C1 segment of cervical spinal cord (tissue), 14 donors: ENCODE results near the gene OPCML.

Source experiments
- DNase-seq, 14 donors: peaks; one replicate each; lab custom pipeline; 2025; lab: John Stamatoyannopoulos, UW

The OPCML gene

DNA sequence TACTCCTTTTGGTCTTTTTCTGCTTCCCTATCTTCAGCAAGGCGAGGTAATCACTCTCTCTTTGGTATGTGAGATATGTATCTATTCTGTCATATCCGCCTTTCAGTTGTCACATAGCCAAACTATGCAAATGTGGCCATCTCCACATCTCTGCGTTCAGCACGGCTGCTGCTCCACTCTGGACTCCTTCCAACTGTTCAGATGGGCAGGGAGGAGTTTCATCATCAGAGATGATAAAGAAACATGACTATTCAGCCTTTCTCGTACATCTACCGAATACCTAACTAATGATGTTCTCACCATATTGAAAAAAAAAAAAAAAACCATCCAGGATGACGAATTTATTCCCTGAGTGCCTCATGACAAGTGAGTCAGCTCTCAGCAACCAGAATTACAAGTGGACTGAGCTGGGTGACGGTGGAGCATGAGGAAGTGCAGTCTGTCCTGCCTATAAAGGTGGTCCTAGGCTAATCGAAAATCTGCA, 899.6 kb downstream of the OPCML start:
- peak in 1 of 14 donors; percentile 63 for DNase-seq

DNA sequence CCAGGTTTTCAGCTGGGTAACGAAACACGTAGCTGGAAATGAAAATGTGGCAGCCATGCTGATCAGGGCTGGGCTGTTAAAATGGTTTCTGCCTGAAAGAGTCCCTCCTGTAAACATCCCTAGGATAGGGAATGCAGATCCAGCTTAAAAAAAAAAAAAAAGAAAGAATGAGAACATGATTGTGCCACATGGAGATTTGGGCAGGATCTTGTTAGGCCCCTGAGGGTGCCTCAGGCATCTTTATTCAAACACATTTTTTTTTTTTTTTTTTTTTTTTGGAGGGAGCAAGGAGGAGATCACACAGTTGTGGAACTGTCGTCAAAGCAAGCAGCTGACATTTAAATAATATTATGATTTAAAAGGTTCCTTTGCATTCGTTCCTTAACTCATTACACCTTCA, 900.3 kb downstream of the OPCML start:
- no peak for DNase-seq

DNA sequence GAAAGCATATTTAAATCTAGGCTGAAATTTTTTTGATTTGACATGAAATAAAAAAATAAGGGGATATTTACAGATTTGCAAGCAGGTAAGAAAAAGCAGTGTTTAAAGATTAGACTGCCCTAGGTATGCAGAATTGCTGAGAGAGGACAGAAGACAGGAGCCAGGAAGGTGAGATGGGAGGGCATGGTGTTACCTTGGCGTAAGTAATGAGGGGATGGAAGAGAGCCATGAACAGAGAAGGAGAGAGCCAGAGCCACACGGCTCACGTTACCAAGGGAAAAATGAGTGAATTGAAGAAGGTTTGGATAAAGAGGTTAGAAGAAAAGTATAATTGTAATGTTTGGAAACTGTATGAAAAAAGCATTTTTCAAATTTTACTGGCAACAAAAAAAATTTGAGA, 904.3 kb downstream of the OPCML start:
- peak in 1 of 14 donors; percentile 79 for DNase-seq

DNA sequence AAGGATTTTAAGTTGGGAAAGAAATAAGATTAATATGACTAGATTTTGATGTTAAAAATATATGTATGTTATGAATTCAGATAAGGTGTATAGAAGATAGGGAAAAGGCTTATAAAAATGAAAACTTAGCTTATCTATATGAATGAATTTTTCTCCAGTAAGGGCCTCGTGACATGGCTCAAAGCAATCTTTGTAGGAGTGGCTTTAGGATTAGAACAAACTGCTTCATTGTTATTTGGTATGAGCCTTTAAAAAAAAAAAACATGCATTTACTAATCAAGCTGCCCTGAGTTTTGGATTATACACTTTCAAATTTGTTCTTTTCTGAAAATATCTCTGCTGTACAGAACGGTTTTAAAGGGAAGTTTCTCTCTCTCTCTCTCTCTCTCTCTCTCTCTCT, 905.9 kb downstream of the OPCML start:
- no peak for DNase-seq

DNA sequence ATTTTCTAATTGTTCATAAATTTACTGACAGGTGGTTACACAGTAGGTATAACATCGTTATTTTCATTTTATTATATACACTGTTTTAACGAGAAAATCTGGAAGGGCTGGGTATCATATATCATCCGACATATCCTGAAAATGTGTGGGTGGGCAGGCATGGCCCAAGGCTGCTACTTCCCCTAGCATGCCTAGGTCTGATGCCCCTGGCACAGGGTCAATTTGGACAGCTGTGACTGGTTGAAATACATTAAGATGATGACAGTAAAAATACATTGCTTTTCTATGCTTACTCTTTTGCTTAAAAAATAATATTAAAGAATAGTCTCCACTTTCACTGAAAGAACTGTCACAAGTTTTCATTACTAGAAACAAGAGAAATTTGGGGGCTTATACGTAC, 908.8 kb downstream of the OPCML start:
- no peak for DNase-seq

DNA sequence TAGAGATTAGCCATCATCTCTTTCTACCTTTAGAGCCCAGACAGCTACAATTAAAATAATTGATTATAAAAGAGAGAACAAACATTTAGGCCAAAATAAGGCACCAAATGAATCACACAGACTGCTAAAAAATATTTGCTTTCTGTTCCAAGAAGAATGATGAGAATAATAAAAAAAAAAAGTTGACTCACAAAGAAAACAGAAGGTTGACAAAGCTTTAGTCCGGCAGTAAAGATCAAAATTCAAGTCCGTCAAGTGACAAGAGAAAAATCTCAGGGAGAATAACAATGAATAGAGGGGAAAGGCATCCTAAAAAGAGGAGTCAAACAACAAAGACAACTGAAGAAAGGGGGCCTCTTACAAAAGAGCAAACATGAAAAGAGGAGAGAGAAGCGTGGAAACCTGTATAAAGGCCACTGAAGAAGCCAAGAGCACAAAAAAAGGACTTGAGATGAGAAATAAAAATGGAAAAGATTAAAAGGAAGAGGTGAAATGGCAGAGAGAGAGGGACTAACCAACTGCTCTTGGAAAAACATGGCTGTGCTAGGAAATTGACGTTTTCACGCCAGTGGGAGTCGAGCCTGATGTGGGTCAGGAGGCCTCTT, 910.2 kb downstream of the OPCML start:
- no peak for DNase-seq

DNA sequence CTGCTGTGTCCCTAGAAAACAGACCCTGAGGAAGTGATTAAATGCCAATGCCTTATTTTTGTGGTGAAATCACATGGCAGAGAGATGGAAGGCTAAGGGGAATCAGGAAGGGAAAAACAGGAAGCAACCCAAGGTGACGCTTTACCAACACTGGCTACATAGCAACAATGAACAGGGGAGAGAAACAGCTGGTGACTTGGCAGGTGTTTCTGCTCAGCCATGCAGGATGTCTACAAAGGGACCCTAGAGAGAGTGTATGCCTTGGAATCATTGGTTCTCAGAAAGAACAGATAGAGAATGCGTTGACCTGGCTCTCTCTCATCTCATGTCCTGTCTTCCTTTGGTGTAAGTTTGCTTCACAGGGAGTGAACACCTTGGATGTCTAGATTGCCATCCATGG, 911.9 kb downstream of the OPCML start:
- no peak for DNase-seq

DNA sequence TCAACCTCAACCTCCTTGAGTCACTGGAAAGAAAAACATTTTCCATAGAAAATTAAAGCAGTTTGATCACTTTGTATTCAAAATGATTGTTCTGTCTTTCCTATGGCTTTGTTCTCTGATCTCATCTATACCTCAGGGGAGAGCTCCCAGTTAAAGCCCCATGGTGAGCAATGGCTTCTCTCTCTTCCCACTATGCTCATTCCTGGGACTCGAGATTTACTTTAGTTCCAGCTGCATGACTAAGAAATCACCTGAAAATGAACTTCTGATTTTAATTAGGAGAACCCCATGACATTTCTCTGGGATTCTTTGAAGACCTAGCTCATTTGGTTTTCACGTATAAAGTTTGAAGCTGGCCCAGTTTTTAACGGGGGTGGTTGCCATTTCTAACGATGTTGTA, 921.5 kb downstream of the OPCML start:
- no peak for DNase-seq

DNA sequence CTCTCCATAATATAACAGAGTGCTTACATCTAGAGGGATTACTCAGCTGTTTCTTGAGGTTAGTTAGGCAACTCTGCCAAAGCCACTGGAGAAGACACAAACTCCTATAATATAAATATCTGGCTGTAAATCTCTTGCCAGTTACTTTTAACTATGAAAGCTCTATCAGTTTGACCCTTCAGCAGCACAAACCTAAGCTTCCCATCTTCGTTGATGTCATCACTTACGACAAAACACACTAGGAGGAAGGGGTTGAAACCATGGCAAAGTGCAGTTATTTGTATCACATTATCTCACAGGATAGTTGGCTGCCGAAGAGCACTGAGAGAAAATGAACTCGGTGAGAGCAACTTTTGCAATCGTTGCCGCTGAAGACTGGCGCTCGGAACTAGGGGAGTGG, 922.1 kb downstream of the OPCML start:
- DNase-seq = no peak

DNA sequence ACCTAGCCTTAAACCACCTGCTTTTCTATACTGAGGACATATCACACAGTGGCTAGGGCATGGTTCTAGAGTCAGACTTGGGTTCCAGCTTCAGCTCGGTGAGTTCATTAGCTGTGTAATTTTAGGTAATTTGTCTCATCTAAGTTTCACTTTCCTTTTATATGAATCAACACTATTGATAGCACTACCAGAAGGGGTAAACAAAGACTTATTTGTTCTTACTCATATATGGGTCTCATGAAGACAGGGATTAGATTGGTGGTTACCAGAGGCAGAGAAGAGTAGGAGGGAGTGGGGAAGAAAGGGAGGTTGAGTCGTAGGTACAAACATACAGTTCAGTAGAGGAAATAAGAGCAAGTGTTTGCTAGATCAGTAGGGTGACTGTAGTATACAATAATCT, 924.7 kb downstream of the OPCML start:
- DNase-seq = peak in 1 of 14 donors; percentile 4

DNA sequence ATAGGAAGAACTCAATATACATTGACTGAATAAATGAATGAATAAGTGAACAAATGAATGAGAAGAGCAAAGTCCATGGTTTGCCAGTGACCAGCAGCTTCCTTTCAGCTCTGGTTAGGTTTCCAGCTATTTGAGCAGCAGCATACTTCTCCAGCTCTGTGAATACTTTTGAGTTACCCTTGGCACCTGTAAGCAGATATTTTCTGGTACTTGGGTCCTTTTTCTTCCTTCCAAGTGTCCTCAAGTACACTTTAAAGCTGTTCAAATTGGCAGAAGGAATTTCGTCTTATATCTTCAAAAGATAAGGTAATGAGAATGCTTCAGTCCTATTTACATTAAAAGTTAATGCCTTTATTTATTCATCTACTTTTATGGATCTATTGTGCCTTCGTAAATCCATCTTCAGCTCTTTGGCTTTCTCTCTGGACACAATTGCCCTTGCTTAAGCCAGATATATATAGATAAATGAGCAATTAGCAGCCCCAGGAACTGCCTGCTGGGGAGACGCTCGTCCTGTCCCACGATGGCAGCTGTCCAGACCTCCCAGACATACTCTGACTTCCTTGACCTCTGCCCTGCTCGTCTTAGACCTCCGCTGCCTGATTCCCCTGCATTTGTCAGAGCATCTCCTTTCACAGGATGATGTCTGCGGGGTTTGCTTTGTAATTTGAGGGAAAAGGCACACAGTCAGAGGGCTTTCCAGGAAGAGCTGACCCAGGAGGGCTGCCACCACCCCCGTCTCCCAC, 926.3 kb downstream of the OPCML start:
- no peak for DNase-seq

DNA sequence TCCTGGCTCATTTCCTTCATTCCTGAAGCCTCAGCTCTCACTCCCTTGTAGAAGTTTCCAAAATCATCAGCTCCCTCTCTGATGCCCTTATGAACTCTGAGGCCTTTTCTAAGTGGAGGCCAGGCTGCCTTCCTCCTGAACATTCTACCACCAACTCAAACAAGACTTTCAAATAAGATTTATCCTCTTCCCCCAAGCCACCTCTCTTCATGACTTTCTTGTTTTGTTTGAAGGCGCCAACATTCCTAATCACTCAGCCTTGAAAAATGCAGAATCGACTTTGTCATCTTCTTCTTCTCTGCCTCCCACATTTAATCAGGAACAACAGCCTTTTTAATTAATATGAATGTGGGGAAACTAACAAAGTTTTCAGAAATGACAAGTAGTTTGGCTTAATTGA, 927.9 kb downstream of the OPCML start:
- no peak for DNase-seq

DNA sequence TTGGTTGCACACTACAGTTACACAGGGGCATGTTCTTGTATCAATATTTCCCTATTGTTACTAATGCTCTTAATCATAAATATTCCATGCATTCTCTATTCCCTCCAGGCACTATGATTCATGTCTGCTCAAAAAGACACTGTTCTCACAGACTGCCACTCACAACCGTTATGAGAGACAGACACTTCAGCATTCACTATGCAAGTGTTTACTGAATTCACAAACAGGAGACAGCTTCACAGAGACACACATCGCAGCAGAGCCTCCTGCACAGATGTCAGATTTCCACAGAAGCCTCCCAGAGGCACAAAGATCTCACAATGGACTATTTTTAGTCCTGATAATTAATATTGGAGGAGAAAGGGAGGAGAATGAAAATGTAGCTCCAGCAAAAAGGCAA, 930.4 kb downstream of the OPCML start:
- DNase-seq = no peak

DNA sequence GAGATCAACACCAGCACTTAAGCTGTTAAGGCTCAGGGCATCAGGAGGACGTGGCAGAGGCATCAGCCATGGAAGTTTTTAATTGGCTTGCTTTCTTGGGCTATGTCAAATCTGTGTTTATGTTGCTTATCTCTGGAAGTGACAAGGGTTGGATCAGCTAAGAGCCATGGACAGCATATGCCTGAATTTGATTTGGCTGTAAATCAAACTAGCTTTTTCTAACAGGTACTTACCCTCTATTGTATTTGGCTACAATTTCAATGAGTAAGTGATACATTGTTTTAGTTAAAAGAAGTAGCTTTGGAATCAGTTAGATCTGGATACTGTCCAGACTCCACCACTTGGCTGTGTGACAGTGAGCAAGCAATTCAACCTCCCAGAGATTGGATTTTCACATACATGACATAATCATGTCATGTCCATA, 936.6 kb downstream of the OPCML start:
- DNase-seq = peak in 1 of 14 donors; percentile 83

DNA sequence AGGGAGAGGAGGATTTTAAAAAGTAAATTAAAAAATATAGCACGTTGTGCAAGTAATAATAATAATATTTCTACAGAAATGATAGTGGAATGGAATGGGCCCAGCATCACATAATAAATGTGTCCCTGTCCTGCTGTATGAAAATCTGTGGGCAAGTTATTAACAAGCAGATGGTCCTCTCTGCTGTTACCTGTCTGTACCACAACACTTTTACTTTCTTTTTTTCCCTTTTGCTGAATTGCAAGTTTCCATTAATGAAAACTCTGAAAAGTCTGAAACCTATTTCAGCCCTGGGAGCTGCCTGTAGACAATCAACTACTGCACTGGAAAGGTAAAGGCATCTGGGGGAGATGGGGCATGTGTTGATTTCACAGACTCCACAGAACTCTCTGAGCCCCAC, 937.1 kb downstream of the OPCML start:
- DNase-seq = peak in 1 of 14 donors; percentile 80

DNA sequence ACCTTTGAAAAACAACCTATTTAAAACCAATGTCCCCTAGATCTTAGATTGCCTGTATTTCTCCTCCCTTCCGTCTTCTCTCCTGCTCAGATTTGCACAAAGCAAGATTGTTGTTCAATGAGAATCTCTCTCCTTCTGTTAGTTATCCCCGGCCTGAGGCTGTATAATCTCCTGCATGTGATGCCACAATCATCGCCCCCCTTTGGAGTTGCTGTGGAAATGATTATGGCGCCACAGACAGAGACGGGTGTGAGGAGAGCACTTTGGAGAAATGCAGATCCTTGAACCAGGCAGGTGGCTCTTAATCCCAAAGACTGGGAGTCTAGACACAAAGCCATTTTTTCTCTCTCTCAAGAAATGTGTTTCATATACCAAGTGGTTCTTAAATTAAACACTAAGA, 941.3 kb downstream of the OPCML start:
- no peak for DNase-seq

DNA sequence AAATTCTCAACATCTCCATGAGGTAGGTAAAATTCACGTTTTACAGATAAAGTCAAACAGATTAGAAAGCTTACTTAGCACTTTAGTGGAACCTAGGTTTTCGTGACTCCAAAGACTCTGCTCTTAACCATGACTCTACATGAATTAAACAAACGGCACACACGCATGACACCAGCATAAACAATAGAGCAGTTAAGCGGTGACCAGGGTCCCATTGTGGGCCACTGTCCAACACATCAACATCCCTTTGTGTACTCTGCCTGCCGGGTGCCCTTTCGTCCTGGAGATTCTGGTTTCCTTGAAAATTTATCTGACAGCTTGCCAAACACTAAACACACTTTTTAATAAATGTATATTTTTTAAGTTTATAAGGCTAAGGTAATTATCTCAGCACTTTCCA, 941.7 kb downstream of the OPCML start:
- DNase-seq = no peak

DNA sequence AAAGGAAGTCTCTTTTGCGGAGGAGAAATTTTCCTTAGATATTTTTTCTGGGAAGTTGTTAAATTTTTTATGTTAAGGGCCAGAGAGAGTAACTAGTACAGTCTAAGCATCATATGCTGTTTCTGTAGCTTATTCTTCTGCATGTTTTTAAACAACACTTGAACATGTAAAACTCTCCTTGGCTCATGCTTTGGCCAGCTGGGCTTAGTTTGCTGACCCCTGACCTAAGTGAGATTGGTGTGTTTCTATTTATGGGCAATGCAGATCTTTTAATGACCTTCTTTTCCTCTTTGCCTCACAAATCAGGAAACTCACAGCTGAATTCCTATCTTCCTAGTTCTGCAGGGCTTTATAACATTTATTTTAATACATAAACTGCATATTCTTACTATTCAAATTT, 942.5 kb downstream of the OPCML start:
- no peak for DNase-seq

DNA sequence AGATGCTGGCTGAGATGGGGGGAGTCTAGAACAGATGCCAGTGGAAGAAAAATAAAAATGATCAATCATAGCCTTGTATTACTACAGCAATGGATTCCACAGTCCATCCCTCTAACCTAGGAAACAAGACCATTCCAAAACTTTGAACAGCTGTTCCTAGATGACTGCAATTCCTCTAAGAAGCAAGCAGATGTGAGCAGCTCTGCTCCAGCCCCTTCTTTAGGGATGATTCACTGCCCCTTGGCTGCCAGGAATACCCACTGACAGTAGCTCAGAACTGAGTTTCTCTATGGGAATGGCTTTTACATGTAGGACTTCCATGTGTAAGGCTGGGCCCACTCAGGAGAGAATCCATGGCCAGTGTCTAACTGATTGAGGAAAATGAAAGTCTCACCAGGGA, 943.9 kb downstream of the OPCML start:
- no peak for DNase-seq

DNA sequence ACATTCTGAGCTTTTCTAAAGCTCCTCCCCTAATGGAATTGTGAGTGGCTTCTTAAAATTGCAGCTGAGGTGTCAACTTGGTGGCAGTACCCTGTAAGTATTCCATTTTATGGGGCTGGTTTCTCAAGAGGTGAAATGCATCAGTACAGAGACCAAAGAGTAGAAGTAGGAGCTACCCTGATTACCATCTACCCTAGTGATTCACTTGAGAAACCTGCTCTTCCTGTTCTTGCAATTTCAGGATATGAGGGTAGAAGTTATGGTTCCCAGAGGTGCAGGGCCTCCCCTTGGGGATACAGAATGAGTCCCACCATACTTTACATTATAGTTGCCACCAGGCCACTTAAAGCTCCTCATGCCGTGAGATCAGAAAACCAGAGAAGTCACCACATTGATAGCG, 944.6 kb downstream of the OPCML start:
- DNase-seq = no peak

DNA sequence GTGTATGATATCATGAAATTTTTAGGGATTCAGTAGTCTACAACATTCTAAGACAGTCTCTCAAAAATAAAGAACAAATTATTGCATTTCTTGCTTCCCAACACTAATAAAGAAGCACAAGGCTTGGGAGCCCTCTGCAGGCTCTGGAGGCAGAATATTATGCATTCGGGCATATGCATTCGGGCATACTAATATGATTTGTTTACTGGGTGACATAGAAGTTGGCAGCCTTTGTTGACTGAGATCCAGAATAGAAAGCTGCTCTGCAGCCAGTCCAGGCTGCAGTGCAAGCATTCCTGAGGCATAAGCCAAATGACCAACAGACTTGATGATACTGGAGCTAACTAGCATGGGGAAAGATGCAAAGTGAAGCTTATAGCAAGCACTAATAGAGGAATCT, 945.5 kb downstream of the OPCML start:
- peak in 2 of 14 donors; percentile 3 to 97 for DNase-seq

DNA sequence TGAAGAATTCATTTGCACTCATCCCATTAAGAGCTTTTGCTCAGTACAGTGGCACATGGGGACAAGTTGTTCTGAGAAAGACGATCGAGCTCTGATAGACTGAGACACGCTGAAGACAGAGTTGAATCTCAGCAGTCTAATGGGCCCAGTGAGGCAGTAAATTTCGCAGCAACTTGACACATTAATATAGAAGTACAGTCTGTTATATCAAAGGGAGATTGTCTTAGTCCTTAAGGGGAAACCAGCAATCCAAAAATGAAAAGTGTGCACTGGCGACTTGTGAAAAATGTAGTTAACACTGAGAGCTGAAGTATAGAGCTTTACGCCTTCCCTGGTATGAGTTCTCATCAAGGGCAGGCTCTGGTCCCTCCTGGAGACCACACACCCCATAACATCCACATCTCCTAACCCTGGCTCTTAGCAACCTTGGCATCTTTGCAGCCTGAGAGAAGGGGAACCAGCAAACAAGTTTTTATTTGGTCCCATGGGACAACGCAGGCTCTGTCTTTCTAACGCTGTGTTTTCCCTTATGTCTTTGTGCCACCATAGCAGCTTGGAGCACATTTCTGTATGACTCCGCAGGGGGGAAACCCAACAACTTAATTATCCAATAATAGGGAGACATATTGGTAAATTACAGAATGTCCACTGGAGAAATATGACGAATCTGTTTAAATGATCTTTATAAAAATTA, 952.5 kb downstream of the OPCML start:
- no peak for DNase-seq

DNA sequence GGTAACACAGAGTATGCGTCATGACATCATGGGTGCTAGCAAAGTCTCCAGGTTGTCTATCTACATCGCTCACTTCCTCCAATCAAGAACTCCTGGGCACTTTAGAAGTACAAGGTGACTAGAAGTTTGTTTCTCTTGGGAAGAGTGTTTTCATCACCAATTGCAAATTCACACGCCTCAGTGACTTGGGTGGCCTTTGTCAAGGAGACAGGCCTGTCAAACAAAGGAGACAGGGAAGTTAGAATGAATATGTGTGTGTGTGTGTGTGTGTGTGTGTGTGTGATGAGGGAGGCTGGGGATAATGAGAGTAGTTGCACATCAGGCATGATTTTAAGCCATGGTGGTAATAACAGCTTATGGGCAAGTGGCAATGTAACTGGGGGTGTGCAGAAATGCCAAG, 953.2 kb downstream of the OPCML start:
- no peak for DNase-seq
